ENCODE data around the gene MBD2. TPM values are rescaled to one million over a fixed set of nuclear protein-coding genes. Genes with fewer than 3 reads are reported as not detected.

Gene MBD2
- total and polyA plus RNA-seq, 2 donors (not counting 1 experiment from before 2014, with no cell fraction given): 32.5 to 43.8 TPM

- Histone ChIP-seq H3K79me2 (ENCODE audit: control insufficient read depth, insufficient read depth, low read length) (peaks cover 55% of the 10 kb centered on the region), H2AFZ (ENCODE audit: low read length) (no peak overlapping the region), H3K9ac (ENCODE audit: insufficient read depth, low read length) (no peak overlapping the region), H3K27me3 (ENCODE audit: control insufficient read depth, insufficient read depth, low read length) (no peaks in the 10 kb centered on the region), H3K36me3 (ENCODE audit: control insufficient read depth, insufficient read depth, low read length) (peaks cover 3% of the 10 kb centered on the region), H3K4me2 (ENCODE audit: extremely low read depth, insufficient read depth, low read length) (no peak overlapping the region), H3K4me3 (replicated peaks in 1 of 4; ENCODE audit: control extremely low read depth in 1 of 4, insufficient read depth in 1 of 4, low read depth in 3 of 4, low read length in 4 of 4) (no peak overlapping the region), H4K20me1 (ENCODE audit: control insufficient read depth, extremely low read depth, insufficient read depth, low read length) (no peaks in the 10 kb centered on the region), H3K4me1 (ENCODE audit: control insufficient read depth, extremely low read depth, insufficient read depth, low read length) (no peaks in the 10 kb centered on the region), H3K27ac (ENCODE audit: insufficient read depth, low read length) (no peak overlapping the region), H3K9me3 (ENCODE audit: control insufficient read depth, insufficient read depth, low read depth, low read length) (no peaks in the 10 kb centered on the region)
- no peak for DNase-seq (ENCODE audit: low read depth in 2 of 2)
- TF ChIP-seq EZH2 (IDR thresholded peaks at IDR 0.05; ENCODE audit: low read length, missing control alignments) (no peak), CTCF (conservative IDR thresholded peaks at IDR 0.05 in 1 of 2, IDR thresholded peaks at IDR 0.05 in 1 of 2; ENCODE audit: low read depth in 1 of 2, low read length in 2 of 2) (no peak)
Observed at GRCh38 chr18:54203914-54204313, 20.6 kb downstream of the MBD2 start.

- H3K4me3 ChIP-seq (replicated peaks in 1 of 4; ENCODE audit: control extremely low read depth in 1 of 4, insufficient read depth in 1 of 4, low read depth in 3 of 4, low read length in 4 of 4): no peak overlapping the region
- no peaks in the 10 kb centered on the region for H4K20me1 ChIP-seq (ENCODE audit: control insufficient read depth, extremely low read depth, insufficient read depth, low read length)
- no peaks in the 10 kb centered on the region for H3K9me3 ChIP-seq (ENCODE audit: control insufficient read depth, insufficient read depth, low read depth, low read length)
- H3K27me3 ChIP-seq (ENCODE audit: control insufficient read depth, insufficient read depth, low read length): no peaks in the 10 kb centered on the region
- no peak overlapping the region for H3K9ac ChIP-seq (ENCODE audit: insufficient read depth, low read length)
- no peak for DNase-seq (ENCODE audit: low read depth in 2 of 2)
- peaks cover 3% of the 10 kb centered on the region for H3K36me3 ChIP-seq (ENCODE audit: control insufficient read depth, insufficient read depth, low read length)
- H2AFZ ChIP-seq (ENCODE audit: low read length): no peak overlapping the region
- no peak for TF ChIP-seq CTCF (conservative IDR thresholded peaks at IDR 0.05 in 1 of 2, IDR thresholded peaks at IDR 0.05 in 1 of 2; ENCODE audit: low read depth in 1 of 2, low read length in 2 of 2)
- TF ChIP-seq EZH2 (IDR thresholded peaks at IDR 0.05; ENCODE audit: low read length, missing control alignments): no peak
- no peak overlapping the region for H3K27ac ChIP-seq (ENCODE audit: insufficient read depth, low read length)
- H3K79me2 ChIP-seq (ENCODE audit: control insufficient read depth, insufficient read depth, low read length): peaks cover 47% of the 10 kb centered on the region
- H3K4me2 ChIP-seq (ENCODE audit: extremely low read depth, insufficient read depth, low read length): no peak overlapping the region
- no peaks in the 10 kb centered on the region for H3K4me1 ChIP-seq (ENCODE audit: control insufficient read depth, extremely low read depth, insufficient read depth, low read length)
Observed at GRCh38 chr18:54202851-54203250, 21.6 kb downstream of the MBD2 start.

GRCh38 chr18:54197747-54198411 is 26.6 kb downstream of the MBD2 start:
- DNase-seq (ENCODE audit: low read depth in 2 of 2): no peak
- no peak for TF ChIP-seq CTCF (conservative IDR thresholded peaks at IDR 0.05 in 1 of 2, IDR thresholded peaks at IDR 0.05 in 1 of 2; ENCODE audit: low read depth in 1 of 2, low read length in 2 of 2)
- TF ChIP-seq EZH2 (IDR thresholded peaks at IDR 0.05; ENCODE audit: low read length, missing control alignments): no peak
- H3K27me3 ChIP-seq (ENCODE audit: control insufficient read depth, insufficient read depth, low read length): no peaks in the 10 kb centered on the region
- H3K79me2 ChIP-seq (ENCODE audit: control insufficient read depth, insufficient read depth, low read length): peaks cover 23% of the 10 kb centered on the region
- no peaks in the 10 kb centered on the region for H4K20me1 ChIP-seq (ENCODE audit: control insufficient read depth, extremely low read depth, insufficient read depth, low read length)
- peaks cover 2% of the 10 kb centered on the region for H3K36me3 ChIP-seq (ENCODE audit: control insufficient read depth, insufficient read depth, low read length)
- no peak overlapping the region for H3K27ac ChIP-seq (ENCODE audit: insufficient read depth, low read length)
- H3K4me3 ChIP-seq (replicated peaks in 1 of 4; ENCODE audit: control extremely low read depth in 1 of 4, insufficient read depth in 1 of 4, low read depth in 3 of 4, low read length in 4 of 4): no peak overlapping the region
- no peak overlapping the region for H3K9ac ChIP-seq (ENCODE audit: insufficient read depth, low read length)
- no peak overlapping the region for H2AFZ ChIP-seq (ENCODE audit: low read length)
- no peak overlapping the region for H3K4me2 ChIP-seq (ENCODE audit: extremely low read depth, insufficient read depth, low read length)
- no peaks in the 10 kb centered on the region for H3K9me3 ChIP-seq (ENCODE audit: control insufficient read depth, insufficient read depth, low read depth, low read length)
- no peaks in the 10 kb centered on the region for H3K4me1 ChIP-seq (ENCODE audit: control insufficient read depth, extremely low read depth, insufficient read depth, low read length)

Measured in fibroblast of lung (primary cell).